ES-I3 (cell line): ENCODE data around the gene OASL.

Experiments
- H3K36me3 ChIP-seq: 2 replicates; pipeline ENCODE4 v1.6.1; 2013; ENCODE audit warnings: mild to moderate bottlenecking, low read length, control low read depth, moderate library complexity; ENCODE audit not compliant: insufficient read depth
- H3K4me1 ChIP-seq: 2 replicates; pipeline ENCODE4 v1.6.1; 2013; ENCODE audit warnings: mild to moderate bottlenecking, control low read depth, low read length; ENCODE audit not compliant: insufficient read depth
- H3K9ac ChIP-seq: 2 replicates; pipeline ENCODE4 v1.6.1; 2013; ENCODE audit warnings: low read depth, mild to moderate bottlenecking, low read length, moderate library complexity
- H3K9me3 ChIP-seq: 2 replicates; pipeline ENCODE4 v1.6.1; 2013; ENCODE audit warnings: mild to moderate bottlenecking, low read length, moderate library complexity; ENCODE audit not compliant: control insufficient read depth, insufficient read depth

Gene OASL

GRCh38 chr12:121011820-121012219, 27.2 kb downstream of the OASL start:
- no peaks in the 10 kb centered on the region for H3K9me3 ChIP-seq
- H3K36me3 ChIP-seq: peaks cover 5% of the 10 kb centered on the region; the same call in 1 of the 2 replicates
- H3K4me1 ChIP-seq: no peaks in the 10 kb centered on the region
- H3K9ac ChIP-seq: no peak overlapping the region

- H3K9ac ChIP-seq: no peak overlapping the region
- H3K36me3 ChIP-seq: peaks cover 5% of the 10 kb centered on the region; the same call in 1 of the 2 replicates
- no peaks in the 10 kb centered on the region for H3K9me3 ChIP-seq
- no peaks in the 10 kb centered on the region for H3K4me1 ChIP-seq
These were observed 28.2 kb downstream of the OASL start for GRCh38 chr12:121010860-121011259.

DNA sequence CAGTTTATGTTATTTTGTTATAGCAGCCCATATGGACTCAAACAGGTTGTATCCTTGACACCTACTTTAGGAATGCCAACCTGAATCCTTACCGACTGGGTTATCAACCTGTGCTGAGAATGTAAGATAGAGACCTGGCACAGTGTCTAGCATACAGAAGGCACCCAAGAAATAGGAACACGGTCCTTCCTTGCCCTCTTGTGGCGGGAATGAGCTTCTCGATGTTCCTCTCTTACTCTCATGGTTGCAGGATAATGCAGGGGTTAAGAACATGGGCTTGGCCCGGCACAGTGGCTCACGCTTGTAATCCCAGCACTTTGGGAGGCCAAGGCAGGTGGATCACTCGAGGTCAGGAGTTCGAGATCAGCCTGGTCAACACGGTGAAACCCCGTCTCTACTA, 29.3 kb downstream of the OASL start:
- H3K4me1 ChIP-seq: no peaks in the 10 kb centered on the region
- peaks cover 5% of the 10 kb centered on the region; the same call in 1 of the 2 replicates for H3K36me3 ChIP-seq
- H3K9me3 ChIP-seq: no peaks in the 10 kb centered on the region
- H3K9ac ChIP-seq: no peak overlapping the region

- no peak overlapping the region for H3K9ac ChIP-seq
- peaks cover 12% of the 10 kb centered on the region for H3K36me3 ChIP-seq
- H3K9me3 ChIP-seq: no peaks in the 10 kb centered on the region
- no peaks in the 10 kb centered on the region for H3K4me1 ChIP-seq
These were observed 30.5 kb downstream of the OASL start for GRCh38 chr12:121008347-121009098.

DNA sequence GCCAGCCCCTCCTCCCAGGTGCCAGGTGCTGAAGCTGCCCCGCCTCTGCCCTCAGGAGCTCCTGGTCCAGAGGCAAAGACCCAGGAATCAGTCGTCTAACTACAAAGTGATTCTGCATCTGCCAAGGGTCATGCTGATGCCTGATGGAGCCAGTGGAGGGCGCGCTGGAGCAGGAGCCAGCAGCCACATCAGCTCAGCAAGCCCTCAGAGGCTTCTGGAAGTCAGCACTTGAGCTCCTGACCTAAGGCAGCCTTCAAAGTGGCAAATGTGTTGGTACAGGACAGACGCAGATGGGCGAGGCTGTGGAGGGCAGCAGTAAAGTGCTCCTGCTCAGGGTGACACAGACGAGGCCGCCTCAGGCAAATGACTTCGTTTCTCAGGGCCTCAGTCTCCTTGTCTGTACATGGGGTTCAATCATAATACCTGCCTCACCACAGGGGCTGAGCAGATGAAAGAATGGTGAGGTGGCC, 33.7 kb downstream of the OASL start:
- Histone ChIP-seq H3K9ac (no peak overlapping the region), H3K36me3 (peaks cover 16% of the 10 kb centered on the region), H3K9me3 (no peaks in the 10 kb centered on the region), H3K4me1 (no peaks in the 10 kb centered on the region)

DNA sequence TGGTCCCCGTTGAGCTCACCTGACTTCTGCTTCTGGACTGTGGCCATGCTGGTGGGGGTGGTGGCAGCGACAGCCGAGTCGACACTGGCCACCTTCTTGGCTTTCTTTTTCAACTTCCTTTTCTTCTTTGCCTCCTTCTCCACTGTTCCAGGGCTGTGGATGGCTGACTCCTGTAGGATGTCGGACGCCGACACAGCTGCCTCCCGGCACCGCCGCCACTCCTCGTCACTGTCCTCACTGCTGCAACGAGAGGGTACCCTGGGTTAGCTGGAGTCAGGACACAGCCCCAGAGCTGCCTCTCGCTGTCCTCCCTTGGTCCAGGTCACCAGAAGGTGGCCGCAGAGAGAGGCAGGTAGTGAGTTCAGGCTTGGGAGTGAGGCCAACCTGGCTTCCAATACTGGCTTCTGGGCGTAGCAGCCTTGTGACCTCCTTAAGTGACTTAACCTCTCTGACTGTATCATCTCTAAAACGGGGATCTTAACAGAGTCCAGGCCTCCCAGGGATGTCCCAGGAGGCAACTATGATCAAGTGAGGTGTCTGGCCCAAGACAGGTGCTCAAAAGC, 34.7 kb downstream of the OASL start:
- Histone ChIP-seq H3K9me3 (no peaks in the 10 kb centered on the region), H3K36me3 (peaks cover 13% of the 10 kb centered on the region), H3K9ac (no peak overlapping the region), H3K4me1 (no peaks in the 10 kb centered on the region)

- Histone ChIP-seq H3K9ac (no peak overlapping the region), H3K4me1 (no peaks in the 10 kb centered on the region), H3K9me3 (no peaks in the 10 kb centered on the region), H3K36me3 (peaks cover 12% of the 10 kb centered on the region)
These were observed 35.4 kb downstream of the OASL start for GRCh38 chr12:121003650-121004049.

DNA sequence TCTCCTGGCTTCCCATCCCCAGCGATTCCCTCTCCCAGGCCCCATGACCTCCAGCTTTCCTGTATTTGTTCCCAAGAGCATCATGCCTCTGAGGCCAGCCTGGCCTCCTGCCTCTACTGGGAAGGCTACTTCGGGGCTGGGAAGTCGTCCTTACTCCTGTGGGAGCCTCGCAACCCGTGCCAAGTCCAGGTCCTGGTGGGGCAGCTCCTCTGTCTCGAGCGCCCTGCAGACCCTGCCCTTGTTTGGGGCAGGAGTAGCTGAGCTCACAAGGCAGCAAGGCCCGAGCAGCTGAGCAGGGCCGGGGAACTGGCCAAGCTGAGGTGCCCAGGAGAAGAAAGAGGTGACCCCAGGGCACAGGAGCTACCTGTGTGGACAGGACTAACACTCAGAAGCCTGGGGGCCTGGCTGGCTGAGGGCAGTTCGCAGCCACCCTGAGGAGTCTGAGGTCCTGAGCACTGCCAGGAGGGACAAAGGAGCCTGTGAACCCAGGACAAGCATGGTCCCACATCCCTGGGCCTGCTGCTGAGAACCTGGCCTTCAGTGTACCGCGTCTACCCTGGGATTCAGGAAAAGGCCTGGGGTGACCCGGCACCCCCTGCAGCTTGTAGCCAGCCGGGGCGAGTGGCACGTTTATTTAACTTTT, 37.1 kb downstream of the OASL start:
- H3K36me3 ChIP-seq: peaks cover 12% of the 10 kb centered on the region
- no peak overlapping the region for H3K9ac ChIP-seq
- no peaks in the 10 kb centered on the region for H3K4me1 ChIP-seq
- H3K9me3 ChIP-seq: no peaks in the 10 kb centered on the region

- H3K4me1 ChIP-seq: no peaks in the 10 kb centered on the region
- H3K36me3 ChIP-seq: peaks cover 12% of the 10 kb centered on the region
- no peaks in the 10 kb centered on the region for H3K9me3 ChIP-seq
- H3K9ac ChIP-seq: no peak overlapping the region
These were observed 38.0 kb downstream of the OASL start for GRCh38 chr12:121001060-121001459.

- Histone ChIP-seq H3K4me1 (no peaks in the 10 kb centered on the region), H3K9ac (no peak overlapping the region), H3K9me3 (no peaks in the 10 kb centered on the region), H3K36me3 (peaks cover 12% of the 10 kb centered on the region)
These were observed 38.5 kb downstream of the OASL start for GRCh38 chr12:121000530-121000929.

DNA sequence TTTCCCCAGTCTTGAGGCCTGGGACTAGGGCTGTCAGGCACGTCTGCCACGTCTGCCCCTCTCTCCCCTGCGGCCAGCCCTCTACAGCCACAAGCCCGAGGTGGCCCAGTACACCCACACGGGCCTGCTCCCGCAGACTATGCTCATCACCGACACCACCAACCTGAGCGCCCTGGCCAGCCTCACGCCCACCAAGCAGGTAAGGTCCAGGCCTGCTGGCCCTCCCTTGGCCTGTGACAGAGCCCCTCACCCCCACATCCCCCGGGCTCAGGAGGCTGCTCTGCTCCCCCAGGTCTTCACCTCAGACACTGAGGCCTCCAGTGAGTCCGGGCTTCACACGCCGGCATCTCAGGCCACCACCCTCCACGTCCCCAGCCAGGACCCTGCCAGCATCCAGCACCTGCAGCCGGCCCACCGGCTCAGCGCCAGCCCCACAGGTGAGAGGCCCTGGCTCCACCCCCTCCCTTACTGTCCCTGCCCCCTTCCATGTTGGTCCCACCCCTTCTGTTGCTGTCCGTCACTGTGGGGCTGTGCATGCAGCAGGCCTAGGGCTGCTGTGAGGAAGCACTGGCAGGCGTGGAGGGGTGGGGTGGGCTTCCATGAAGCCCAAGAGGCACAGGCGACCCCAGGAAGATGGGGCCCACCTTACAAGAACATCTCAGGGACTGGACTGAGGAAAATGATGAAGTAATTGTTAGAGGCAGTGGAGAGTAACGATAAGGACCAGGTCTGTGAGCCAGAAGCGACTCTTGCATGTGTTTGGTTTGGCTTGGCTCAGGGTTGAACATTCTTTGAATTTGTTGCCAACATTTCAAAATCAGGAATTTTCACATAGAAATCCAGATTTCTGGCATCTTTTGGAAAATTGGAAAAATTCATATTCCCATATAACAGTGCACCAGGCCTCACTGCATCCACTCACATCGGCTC, 39.6 kb downstream of the OASL start:
- H3K9me3 ChIP-seq: no peaks in the 10 kb centered on the region
- no peaks in the 10 kb centered on the region for H3K4me1 ChIP-seq
- H3K36me3 ChIP-seq: peaks cover 12% of the 10 kb centered on the region
- peak overlapping the region; percentile 9; the same call in 1 of the 2 replicates for H3K9ac ChIP-seq

- Histone ChIP-seq H3K9ac (no peak overlapping the region), H3K4me1 (no peaks in the 10 kb centered on the region), H3K36me3 (peaks cover 3% of the 10 kb centered on the region), H3K9me3 (no peaks in the 10 kb centered on the region)
These were observed 40.6 kb downstream of the OASL start for GRCh38 chr12:120998435-120998834.

GRCh38 chr12:120997448-120997847, 41.6 kb downstream of the OASL start:
- no peaks in the 10 kb centered on the region for H3K9me3 ChIP-seq
- no peak overlapping the region for H3K9ac ChIP-seq
- no peaks in the 10 kb centered on the region for H3K4me1 ChIP-seq
- H3K36me3 ChIP-seq: no peaks in the 10 kb centered on the region

- H3K4me1 ChIP-seq: no peaks in the 10 kb centered on the region
- H3K9ac ChIP-seq: no peak overlapping the region
- no peaks in the 10 kb centered on the region for H3K9me3 ChIP-seq
- H3K36me3 ChIP-seq: no peaks in the 10 kb centered on the region
These were observed 42.8 kb downstream of the OASL start for GRCh38 chr12:120996133-120996746.
